WERI-Rb-1 (cell line): ENCODE data around the gene MRGPRD.

Experiments
- DNase-seq: peaks from one replicate; pipeline ENCODE4 v3.0.0-alpha.2; 2020
- H3K27ac ChIP-seq: fragments of 250-450 bp; sonication (Bioruptor Pico); 2 replicates; pipeline ENCODE4 v1.5.1; 2020; ENCODE audit warnings: mild to moderate bottlenecking, moderate library complexity
- H3K27me3 ChIP-seq: fragments of 250-450 bp; sonication (Bioruptor Pico); 2 replicates; pipeline ENCODE4 v1.5.1; 2021; ENCODE audit warnings: mild to moderate bottlenecking, low read depth, moderate library complexity; ENCODE audit not compliant: insufficient read depth, severe bottlenecking
- H3K36me3 ChIP-seq: fragments of 250-450 bp; sonication (Bioruptor Pico); 2 replicates; pipeline ENCODE4 v1.5.1; 2020; ENCODE audit warnings: mild to moderate bottlenecking, moderate library complexity
- H3K4me3 ChIP-seq: 2 replicates; pipeline ENCODE4 v1.5.1; 2011; ENCODE audit warnings: low read depth, mild to moderate bottlenecking, control low read depth, low read length
- H3K9me3 ChIP-seq: fragments of 250-450 bp; sonication (Bioruptor Pico); 2 replicates; pipeline ENCODE4 v1.5.1; 2021; ENCODE audit warnings: mild to moderate bottlenecking, moderate library complexity; ENCODE audit not compliant: severe bottlenecking
- TF ChIP-seq, protein P1 (sequence below): IDR thresholded peaks from 2 replicates; pipeline ENCODE4 v1.5.1; 2011; ENCODE audit warnings: low read depth, mild to moderate bottlenecking, control low read depth, inconsistent platforms, low read length

MRGPRD gene

DNA sequence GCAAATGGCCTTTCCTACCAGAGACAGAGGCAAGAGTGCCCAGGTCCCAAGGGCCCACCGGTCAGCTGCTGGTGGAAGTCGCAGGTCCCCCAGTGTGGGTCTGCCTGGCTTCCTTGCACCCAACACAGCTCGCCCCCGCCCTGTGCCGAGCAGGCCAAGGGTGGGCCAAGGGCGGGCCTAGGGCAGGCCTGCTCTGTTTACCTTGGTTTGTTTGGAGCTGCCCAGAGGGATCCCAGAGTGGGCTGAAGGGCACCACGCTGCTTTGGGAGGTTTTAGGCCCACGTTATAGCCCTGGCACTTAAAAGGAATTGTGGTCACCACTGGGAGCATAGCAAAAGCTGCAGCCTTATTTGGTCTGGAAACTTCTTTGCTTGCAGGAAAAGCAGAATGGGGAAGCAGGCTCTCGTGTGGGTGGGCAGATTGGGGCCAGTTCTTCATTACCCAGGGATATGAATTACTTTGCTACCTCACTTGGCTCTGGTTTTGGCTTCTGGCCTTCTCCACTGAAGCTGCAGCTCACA, 38.0 kb downstream of the MRGPRD start:
- DNase-seq: no peak
- Histone ChIP-seq H3K27me3 (no peaks in the 10 kb centered on the region), H3K27ac (no peak overlapping the region), H3K9me3 (no peaks in the 10 kb centered on the region), H3K4me3 (no peak overlapping the region), H3K36me3 (peaks cover 14% of the 10 kb centered on the region)
- TF ChIP-seq, protein P1, sequence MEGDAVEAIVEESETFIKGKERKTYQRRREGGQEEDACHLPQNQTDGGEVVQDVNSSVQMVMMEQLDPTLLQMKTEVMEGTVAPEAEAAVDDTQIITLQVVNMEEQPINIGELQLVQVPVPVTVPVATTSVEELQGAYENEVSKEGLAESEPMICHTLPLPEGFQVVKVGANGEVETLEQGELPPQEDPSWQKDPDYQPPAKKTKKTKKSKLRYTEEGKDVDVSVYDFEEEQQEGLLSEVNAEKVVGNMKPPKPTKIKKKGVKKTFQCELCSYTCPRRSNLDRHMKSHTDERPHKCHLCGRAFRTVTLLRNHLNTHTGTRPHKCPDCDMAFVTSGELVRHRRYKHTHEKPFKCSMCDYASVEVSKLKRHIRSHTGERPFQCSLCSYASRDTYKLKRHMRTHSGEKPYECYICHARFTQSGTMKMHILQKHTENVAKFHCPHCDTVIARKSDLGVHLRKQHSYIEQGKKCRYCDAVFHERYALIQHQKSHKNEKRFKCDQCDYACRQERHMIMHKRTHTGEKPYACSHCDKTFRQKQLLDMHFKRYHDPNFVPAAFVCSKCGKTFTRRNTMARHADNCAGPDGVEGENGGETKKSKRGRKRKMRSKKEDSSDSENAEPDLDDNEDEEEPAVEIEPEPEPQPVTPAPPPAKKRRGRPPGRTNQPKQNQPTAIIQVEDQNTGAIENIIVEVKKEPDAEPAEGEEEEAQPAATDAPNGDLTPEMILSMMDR: no peak

DNA sequence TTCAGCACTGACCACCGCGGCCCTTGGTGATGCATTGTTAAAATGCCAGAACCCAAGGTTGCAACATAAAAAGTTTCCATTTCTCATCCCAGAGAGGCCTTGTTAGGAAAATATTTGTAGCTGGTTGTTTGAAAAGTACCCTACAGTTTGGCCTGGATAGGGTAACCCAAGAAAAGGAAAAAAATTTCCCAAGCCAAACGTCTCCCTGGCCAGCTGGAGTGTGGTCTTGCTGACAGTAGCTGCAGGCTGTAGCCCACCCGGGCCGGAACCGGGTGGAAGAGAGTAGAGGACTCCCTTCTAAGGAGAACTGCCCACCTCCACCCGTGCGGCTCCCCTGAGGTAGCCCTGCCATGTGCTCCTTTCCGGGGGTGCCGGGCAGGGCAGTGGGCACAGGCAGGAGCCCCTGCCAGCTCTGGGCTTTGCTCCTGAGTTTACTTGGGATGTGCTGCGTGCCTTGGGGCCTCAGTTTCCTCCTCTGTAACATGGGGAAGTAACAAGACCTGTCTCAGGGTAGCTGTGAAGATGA, 38.6 kb downstream of the MRGPRD start:
- H3K36me3 ChIP-seq: peaks cover 16% of the 10 kb centered on the region
- TF ChIP-seq, protein P1: no peak
- H3K27ac ChIP-seq: no peak overlapping the region

DNA sequence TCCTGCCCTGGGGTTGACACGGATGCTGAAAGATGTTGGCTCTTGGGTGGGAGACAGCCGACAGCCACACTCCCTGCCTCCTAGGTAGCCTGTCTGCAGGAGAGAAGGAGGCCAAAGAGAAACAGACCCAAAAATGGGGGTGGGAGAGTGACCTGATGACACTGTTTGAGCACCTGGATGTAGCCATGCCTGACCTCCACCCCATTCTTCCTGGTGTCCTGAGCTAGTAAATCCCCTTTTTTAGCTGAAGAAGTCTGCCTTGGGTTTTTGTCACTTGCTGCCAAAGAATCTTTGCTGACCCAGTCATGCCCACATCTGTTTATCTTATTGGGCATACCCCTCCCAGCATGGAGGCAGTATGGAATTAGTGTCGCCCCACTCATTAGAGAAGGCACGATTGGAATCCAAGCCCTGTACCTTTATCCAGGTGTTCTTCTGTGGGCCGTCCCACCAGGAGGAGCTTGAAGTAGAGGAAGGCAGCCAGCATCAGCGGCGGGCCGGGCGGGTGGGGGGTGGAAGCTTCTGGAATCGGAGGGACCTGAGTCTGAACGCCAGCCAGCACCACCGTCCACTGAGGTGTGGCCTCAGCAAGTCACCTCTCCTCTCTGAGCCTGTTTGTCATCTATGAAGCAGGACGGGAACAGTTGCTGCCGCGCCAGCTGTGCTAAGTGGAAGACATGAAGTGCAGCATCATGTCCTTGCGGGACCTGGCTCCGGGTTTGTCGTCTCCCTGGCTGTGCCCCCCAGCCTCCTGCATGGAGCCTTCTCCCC, 39.3 kb downstream of the MRGPRD start:
- no peak for DNase-seq
- H3K27ac ChIP-seq: no peak overlapping the region
- TF ChIP-seq, protein P1: no peak

More for the DNA sequence above, 38.6 kb downstream of the MRGPRD start:
- no peak for DNase-seq
- Histone ChIP-seq H3K4me3 (no peak overlapping the region), H3K9me3 (no peaks in the 10 kb centered on the region), H3K27me3 (no peaks in the 10 kb centered on the region)

DNA sequence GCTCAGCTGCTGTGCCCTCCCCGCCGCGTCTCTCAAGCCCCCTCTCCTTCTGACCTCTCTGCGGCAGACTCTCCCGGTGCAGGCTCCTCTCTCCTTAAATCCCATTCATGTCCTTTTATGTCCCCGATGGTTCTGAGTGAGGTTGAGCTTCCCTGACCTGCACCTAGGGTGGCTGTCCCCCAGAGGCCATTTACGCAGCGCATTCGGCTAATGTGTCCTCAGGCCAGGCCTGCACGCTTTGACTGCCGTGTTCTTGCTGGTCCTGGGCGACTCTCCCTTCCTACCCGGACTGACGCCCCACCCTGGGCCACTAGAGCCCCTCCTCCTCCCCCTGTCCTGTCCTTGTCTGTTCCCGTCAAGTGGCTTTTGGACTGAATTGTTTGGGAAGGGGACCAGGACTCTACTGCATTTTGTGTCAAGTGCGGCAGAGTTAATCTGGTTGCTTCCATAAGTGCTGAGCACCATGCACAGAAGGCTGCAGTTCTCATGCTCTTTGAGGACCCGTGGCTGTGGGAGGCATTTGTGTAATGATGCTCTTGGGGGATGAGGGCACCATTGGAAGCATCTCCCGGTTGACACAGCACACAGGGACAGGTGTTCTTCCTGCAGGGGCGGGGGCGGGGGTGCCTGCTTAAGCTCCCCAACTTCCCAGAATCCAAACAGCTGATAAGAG, 40.0 kb downstream of the MRGPRD start:
- Histone ChIP-seq H3K36me3 (peaks cover 22% of the 10 kb centered on the region), H3K27ac (no peak overlapping the region), H3K9me3 (no peaks in the 10 kb centered on the region), H3K27me3 (no peaks in the 10 kb centered on the region), H3K4me3 (no peak overlapping the region)
- no peak for DNase-seq
- TF ChIP-seq, protein P1: no peak

More for the DNA sequence above, 39.3 kb downstream of the MRGPRD start:
- Histone ChIP-seq H3K27me3 (no peaks in the 10 kb centered on the region), H3K4me3 (no peak overlapping the region), H3K9me3 (no peaks in the 10 kb centered on the region), H3K36me3 (peaks cover 18% of the 10 kb centered on the region)

DNA sequence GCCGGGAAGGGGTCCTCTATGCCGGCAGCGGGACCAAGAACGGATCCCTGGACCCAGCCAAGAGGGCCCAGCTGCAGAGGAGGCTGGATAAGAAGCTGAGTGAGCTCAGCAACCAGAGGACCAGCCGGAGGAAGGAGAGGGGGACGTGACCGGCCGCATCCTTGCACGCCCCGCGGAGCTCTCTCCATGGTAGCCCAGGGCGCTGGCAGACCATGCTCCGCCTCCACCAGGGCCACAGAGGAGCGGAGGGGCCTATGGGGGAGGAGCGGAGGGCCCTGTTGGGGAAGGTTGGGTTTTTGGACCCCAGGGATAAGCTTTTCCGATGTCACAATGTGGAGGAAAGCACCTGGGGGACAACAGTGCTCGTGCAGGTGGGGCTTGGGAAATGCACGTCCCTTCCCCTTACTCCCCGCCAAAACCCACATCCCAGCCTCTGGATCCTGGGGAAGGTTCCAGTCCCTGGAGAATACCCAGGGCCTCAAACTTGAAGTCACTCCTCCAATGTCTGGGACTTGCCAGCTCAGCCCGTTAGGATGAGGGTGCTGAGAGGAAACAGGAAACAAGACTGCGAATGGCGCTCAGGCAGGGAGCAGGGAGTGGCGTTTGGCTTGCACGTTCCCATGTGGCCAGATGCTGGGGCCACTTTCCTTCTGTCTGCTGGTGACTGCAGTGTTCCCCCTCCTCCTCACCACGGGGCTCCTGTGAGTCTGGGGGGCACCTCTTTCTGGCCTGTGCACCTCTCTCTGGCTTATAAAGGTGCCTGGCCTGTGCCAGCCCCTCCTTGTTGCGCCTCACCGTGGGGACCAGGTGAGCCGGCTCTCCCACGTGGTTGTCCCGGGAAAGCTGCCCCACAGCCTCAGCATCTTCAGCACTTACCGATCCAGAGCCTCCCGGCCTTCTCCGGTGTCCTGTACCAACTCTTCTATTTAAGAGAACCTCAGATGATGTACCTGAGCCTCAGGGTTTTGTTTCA, 40.9 kb downstream of the MRGPRD start:
- H3K4me3 ChIP-seq: no peak overlapping the region
- H3K27me3 ChIP-seq: no peaks in the 10 kb centered on the region
- TF ChIP-seq, protein P1: no peak
- H3K27ac ChIP-seq: no peak overlapping the region
- H3K9me3 ChIP-seq: no peaks in the 10 kb centered on the region
- peaks cover 25% of the 10 kb centered on the region for H3K36me3 ChIP-seq
- DNase-seq: no peak
